OCI-LY3 (cell line): Measurements from ENCODE around the gene NOVA1.

ENCODE experiments used
- H2AFZ ChIP-seq: fragments of 200-600, 300-600 bp; shearing (Covaris generic); 2 replicates; pipeline ENCODE4 v1.6.0; 2014; ENCODE audit warnings: antibody characterized with exemption, low read depth, low read length
- H3K27ac ChIP-seq: fragments of 200-600, 300-600 bp; sonication (generic); 2 replicates; pipeline ENCODE4 v1.5.1; 2014; ENCODE audit warnings: mild to moderate bottlenecking, low read length, moderate library complexity, mixed read lengths
- H3K27me3 ChIP-seq: fragments of 200-600, 300-600 bp; sonication (generic); 2 replicates; pipeline ENCODE4 v1.6.1; 2014; ENCODE audit warnings: low read depth, low read length, mixed read lengths
- H3K36me3 ChIP-seq: fragments of 200-600, 300-600 bp; sonication (generic); replicated peaks from 2 replicates; pipeline ENCODE3; 2014; ENCODE audit warnings: low read depth, low read length, mixed read lengths
- H3K4me1 ChIP-seq: fragments of 300-600, 200-600 bp; sonication (generic); 2 replicates; pipeline ENCODE4 v1.6.1; 2014; ENCODE audit warnings: low read length, mixed read lengths
- H3K4me2 ChIP-seq: fragments of 200-600, 300-600 bp; sonication (generic); 2 replicates; pipeline ENCODE4 v1.6.1; 2014; ENCODE audit warnings: low read length, mixed read lengths
- H3K4me3 ChIP-seq: fragments of 300-600, 200-600 bp; sonication (generic); 2 replicates; pipeline ENCODE4 v1.5.1; 2014; ENCODE audit warnings: antibody characterized with exemption, mild to moderate bottlenecking, low read length, moderate library complexity
- H3K79me2 ChIP-seq: fragments of 300-600, 200-600 bp; shearing (Covaris generic); 2 replicates; pipeline ENCODE4 v1.6.1; 2014; ENCODE audit warnings: mild to moderate bottlenecking, low read length, mixed read lengths
- H3K9ac ChIP-seq: fragments of 300-600, 200-600 bp; shearing (Covaris generic); 2 replicates; pipeline ENCODE4 v1.6.0; 2014; ENCODE audit warnings: mild to moderate bottlenecking, low read length, moderate library complexity
- H3K9me3 ChIP-seq: fragments of 200-600, 300-600 bp; shearing (Covaris generic); 2 replicates; pipeline ENCODE4 v1.6.1; 2014; ENCODE audit warnings: low read length, mixed read lengths; ENCODE audit not compliant: insufficient read depth
- H4K20me1 ChIP-seq: fragments of 200-600, 300-600 bp; sonication (generic); 2 replicates; pipeline ENCODE4 v1.6.1; 2016; ENCODE audit warnings: low read length, mixed read lengths; ENCODE audit not compliant: insufficient read depth
- CTCF ChIP-seq: fragments of 200-600, 300-600 bp; sonication (generic); IDR thresholded peaks from 2 replicates; pipeline ENCODE4 v1.5.1; 2014; ENCODE audit warnings: antibody characterized with exemption, low read length, low read depth
- EZH2phosphoT487 ChIP-seq: fragments of 200-600 bp; shearing (Covaris generic); IDR thresholded peaks from 2 replicates; pipeline ENCODE4 v1.6.1; 2018; ENCODE audit warnings: antibody characterized with exemption, mixed run types, low read depth

Gene NOVA1

GRCh38 chr14:26443654-26444053 is 154.2 kb downstream of the NOVA1 start:
- H3K4me2 ChIP-seq = no peak overlapping the region
- no peak overlapping the region for H3K27ac ChIP-seq
- peaks cover 3% of the 10 kb centered on the region; the same call in 1 of the 2 replicates for H4K20me1 ChIP-seq

GRCh38 chr14:26429205-26429604 is 168.6 kb downstream of the NOVA1 start:
- H3K4me1 ChIP-seq = no peaks in the 10 kb centered on the region
- no peak overlapping the region for H3K9ac ChIP-seq
- no peak overlapping the region for H3K4me2 ChIP-seq
- no peak overlapping the region for H3K27ac ChIP-seq
- H3K79me2 ChIP-seq = no peaks in the 10 kb centered on the region
- TF ChIP-seq CTCF (no peak), EZH2phosphoT487 (no peak)
- no peaks in the 10 kb centered on the region for H3K9me3 ChIP-seq
- no peaks in the 10 kb centered on the region for H4K20me1 ChIP-seq
- H3K27me3 ChIP-seq = no peaks in the 10 kb centered on the region
- no peaks in the 10 kb centered on the region for H3K36me3 ChIP-seq
- no peak overlapping the region for H3K4me3 ChIP-seq
- H2AFZ ChIP-seq = no peak overlapping the region

More at GRCh38 chr14:26443654-26444053, 154.2 kb downstream of the NOVA1 start:
- Histone ChIP-seq H2AFZ (no peak overlapping the region), H3K4me1 (no peaks in the 10 kb centered on the region), H3K36me3 (no peaks in the 10 kb centered on the region), H3K9me3 (no peaks in the 10 kb centered on the region), H3K79me2 (no peaks in the 10 kb centered on the region), H3K27me3 (no peaks in the 10 kb centered on the region), H3K9ac (no peak overlapping the region), H3K4me3 (no peak overlapping the region)
- no peak for TF ChIP-seq CTCF
- TF ChIP-seq EZH2phosphoT487 = no peak

GRCh38 chr14:26427097-26427496 is 170.7 kb downstream of the NOVA1 start:
- Histone ChIP-seq H3K27me3 (no peaks in the 10 kb centered on the region), H4K20me1 (no peaks in the 10 kb centered on the region), H3K9me3 (no peaks in the 10 kb centered on the region), H3K4me2 (no peak overlapping the region), H3K36me3 (no peaks in the 10 kb centered on the region), H3K27ac (no peak overlapping the region), H3K4me3 (no peak overlapping the region), H3K79me2 (no peaks in the 10 kb centered on the region), H3K9ac (no peak overlapping the region), H3K4me1 (no peaks in the 10 kb centered on the region), H2AFZ (no peak overlapping the region)
- no peak for TF ChIP-seq EZH2phosphoT487
- TF ChIP-seq CTCF = no peak

- Histone ChIP-seq H3K4me3 (no peak overlapping the region), H3K4me1 (no peaks in the 10 kb centered on the region), H3K27ac (no peak overlapping the region), H3K9ac (no peak overlapping the region), H3K4me2 (no peak overlapping the region), H4K20me1 (no peaks in the 10 kb centered on the region), H2AFZ (no peak overlapping the region), H3K27me3 (no peaks in the 10 kb centered on the region), H3K79me2 (no peaks in the 10 kb centered on the region), H3K36me3 (no peaks in the 10 kb centered on the region), H3K9me3 (no peaks in the 10 kb centered on the region)
- TF ChIP-seq CTCF (no peak), EZH2phosphoT487 (no peak)
Measured at GRCh38 chr14:26424537-26424936, 173.3 kb downstream of the NOVA1 start.
